Activated T-cell treated with anti-CD3 and anti-CD28 coated beads for 1 hour (primary cell): ENCODE data around the gene OR5K2.

Source experiments
- DNase-seq: peaks from one replicate; pipeline ENCODE4 v3.0.0-alpha.2; 2020; ENCODE audit warnings: low read depth

The OR5K2 gene

DNA sequence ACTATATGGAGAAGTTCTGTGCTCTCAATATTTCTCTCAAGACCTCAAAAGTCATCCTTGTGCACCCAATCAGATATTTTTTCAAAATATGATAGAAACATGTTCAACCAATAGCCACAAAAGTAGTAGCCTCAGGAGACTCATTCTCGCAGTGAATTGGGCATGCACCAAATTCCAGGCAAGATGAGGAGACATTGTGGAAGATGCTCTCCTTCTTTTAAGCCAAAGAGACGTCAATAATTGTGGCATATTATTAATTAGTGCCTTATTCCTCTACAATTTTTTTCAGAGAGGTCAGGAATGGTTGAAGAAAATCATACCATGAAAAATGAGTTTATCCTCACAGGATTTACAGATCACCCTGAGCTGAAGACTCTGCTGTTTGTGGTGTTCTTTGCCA lies at the start of gene OR5K2:
OR5K2 (plus strand) TSS at position 301 of the 400 bp plus-strand sequence; CDS start at position 301, 0 bp downstream.
- DNase-seq = no peak

DNA sequence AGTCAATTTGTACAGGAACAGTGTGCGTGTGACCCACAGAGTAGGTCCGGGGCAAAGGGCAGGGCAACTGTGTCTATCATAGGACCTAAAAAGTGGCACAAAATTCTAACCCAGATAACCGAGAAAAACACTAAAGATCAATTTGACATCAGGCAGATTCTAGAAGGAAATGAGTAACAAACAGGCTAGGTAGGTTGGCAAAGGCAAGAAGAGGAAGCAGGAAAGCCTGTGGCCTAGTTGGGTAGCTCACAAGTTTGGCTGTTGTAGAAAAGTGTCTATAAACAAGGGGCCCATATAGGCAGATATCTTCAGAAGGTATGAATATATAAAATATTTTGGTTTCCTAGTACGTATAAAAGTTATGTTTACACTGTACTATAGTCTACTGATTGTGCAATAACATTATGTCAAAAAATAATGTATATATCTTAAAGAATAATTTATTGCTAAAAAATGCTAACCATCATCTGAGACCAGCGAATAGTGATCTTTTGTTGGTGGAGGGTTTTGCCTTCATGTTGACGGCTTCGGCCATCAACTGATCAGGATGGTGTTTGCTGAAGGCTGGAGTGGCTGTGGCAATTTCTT lies 47.8 kb upstream of the OR5K2 start:
- no peak for DNase-seq

DNA sequence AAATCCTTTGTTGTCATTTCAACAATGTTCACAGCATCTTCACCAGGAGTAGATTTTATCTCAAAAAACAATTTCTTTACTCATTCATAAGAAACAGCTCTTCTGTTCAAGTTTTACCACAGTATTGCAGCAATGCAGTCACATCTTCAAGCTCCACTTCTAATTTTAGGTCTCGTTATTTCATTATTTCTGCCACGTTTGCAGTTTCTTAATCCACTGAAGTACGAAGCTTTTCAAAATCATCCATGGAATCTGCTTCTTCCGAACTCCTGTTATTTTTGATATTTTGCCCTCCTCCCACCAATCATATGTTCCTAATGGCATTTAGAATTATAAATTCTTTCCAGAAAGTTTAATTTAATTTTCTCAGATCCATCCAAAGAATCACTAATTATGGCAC lies 47.1 kb upstream of the OR5K2 start:
- DNase-seq = no peak

DNA sequence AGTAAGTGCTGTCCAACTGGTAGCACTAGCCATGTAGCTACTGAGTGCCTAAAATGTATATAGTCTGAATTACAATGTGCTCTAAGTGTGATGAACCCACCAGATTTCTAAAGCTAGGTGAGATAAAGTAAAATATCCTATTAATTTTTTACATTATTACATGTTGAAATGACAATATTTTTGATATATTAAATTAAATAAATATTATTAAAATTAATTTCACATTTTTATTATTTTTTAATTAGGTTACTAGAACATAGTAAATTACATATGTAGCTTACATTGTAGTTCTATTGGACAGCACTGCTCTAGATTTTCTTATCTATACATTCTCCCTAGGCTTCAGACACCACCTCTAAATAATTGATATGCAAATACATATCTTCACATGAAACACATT lies 43.7 kb upstream of the OR5K2 start:
- no peak for DNase-seq

DNA sequence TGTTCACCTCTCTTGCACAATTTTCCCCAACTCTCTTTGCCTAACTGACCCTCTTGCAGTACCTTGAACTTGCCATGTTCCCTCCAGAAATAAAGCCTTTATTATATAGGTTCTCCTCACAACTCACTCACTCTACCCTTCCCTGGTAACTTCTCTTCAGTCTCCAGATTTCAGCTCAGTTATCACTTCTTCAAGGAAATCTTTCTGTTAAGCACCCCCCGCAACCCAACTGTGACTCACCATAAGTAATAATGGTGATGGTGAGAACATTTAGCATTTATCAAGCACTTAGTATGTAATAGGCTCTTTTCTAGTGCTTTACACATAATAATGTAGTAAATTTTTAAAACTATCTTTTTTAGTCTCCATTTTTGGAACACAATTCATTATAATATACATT lies 42.6 kb upstream of the OR5K2 start:
- DNase-seq = no peak

DNA sequence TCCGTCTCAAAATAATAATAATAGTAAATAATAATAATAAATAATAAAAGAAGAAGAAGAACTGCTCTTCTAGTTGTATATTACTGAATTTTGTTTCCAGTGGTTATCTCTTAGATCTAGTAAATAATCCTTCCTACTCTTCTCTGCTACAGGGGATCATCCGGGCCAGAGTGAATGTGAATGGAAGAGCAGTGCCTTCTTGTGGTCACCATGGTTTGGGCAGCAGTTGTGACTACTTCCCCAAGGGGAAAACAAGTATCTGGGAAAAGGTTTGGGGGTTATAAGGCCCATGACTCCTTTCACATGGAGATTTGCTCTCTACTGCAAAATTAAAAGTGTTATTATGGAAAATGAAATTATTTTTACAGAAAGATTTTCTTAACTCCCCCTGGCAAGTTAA lies 39.9 kb upstream of the OR5K2 start:
- no peak for DNase-seq

DNA sequence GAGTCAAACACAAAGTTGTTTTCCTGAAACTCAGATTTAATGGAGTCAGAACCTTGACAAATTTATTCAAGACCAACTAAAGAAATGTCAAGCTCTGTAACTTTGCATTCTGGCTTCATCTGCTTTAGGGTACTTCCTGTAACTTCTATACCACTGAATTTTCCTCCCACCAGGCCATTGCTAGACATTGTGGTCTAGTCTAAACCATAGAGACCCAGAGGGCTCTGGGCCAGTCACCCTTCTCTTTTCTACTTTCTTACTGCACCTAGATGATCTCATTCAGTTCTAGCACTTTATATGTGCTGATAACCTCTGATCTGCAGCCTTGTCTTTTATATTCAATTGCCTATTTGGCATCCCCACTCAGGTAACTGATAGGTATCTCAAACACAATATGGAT lies 37.3 kb upstream of the OR5K2 start:
- DNase-seq = no peak

DNA sequence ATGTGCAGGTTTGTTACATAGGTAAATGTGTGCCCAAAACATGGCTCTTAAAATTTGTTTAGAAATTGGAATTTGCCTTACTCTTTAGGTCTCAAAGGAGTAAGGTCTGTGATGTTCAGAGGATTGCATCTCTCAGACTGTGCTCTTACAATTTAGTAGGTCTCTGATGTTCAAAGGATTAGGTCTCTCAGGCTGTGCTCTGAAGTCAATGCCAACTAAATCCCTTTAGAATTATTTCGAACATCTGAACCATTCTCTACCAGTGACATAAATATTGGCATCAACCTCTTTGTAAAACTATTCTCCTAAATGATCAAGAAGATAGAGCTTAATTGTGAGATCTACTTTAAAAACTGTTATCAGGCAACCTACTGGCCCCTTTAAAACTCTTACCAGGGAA lies 34.6 kb upstream of the OR5K2 start, which contains the start of gene OR5K1:
OR5K1 (plus strand) TSS at position 301 of the 400 bp plus-strand sequence. CDS start 6,376 bp downstream, outside the sequence.
- no peak for DNase-seq

DNA sequence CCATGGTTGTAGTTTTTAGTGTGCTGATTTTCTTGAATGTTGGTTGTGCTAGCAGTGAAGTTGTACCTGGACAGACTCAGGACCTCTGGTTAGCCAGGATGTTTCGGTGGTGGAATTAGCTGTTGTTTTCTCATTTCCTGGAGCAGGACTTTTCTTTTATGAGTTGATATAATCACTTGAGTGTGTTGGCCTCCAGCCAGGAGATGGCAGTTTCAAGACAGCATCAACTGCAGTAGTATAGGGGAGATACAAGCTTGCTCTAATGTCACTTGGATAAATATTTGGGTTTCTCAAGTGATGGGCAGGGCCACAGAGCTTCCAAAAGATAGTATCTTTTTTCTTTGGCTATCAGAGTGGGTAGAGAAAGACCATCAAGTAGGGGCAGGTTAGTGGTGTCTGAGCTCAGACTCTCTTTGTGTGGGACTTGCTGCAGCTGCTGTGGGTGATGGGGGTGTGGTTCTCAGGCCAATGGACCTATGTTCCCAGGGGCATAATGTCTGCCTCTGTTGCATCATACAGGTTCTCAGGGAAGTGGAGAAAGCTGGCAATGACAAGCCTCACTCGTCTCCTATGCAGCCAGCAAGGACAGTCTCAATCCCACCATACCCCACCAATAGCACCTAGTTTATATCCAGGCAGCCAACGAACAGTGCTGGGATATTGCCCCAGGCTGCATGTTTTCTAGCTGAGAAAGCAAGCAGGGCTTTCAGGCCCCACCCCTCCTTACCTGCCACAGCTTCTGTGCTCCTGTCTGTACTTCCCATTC lies 14.6 kb upstream of the OR5K2 start:
- DNase-seq = no peak

DNA sequence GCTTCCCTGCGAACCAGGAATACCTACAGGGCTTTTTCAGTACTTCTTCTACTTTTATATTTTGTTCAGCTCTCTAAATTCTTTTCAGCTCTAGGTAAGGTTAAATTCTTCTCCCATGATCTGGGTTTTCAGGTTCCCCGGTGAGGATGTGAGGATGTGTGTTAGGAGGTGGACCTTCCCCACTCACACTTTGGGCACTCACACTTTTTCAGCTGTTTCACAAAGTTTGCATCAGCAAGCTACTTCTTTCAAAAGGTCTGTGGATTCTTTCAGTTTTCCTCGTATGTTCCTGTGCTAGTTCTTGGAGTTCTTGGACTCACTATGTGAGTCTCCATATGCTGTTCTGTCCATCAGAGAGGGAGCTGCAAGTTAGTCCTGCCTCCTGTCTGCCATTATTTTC lies 13.9 kb upstream of the OR5K2 start:
- no peak for DNase-seq

DNA sequence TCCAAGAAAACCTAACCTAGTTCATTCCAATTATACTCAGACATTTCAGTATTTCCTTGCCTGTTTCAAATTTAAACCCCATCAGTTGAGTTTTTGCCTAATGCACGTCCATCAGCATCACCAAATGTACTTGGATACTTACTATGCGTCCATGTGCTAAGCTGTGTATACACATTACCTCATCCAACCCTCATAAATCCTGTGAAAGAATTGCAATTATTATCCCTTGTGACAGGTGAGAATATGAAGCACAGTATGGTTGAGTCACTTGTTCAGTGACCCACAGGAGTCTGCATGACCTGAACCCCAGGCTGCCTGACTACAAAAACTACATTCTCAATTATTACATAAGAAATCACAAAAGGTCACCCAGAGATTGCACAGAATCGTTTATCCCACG lies 2.5 kb downstream of the OR5K2 start:
- no peak for DNase-seq

DNA sequence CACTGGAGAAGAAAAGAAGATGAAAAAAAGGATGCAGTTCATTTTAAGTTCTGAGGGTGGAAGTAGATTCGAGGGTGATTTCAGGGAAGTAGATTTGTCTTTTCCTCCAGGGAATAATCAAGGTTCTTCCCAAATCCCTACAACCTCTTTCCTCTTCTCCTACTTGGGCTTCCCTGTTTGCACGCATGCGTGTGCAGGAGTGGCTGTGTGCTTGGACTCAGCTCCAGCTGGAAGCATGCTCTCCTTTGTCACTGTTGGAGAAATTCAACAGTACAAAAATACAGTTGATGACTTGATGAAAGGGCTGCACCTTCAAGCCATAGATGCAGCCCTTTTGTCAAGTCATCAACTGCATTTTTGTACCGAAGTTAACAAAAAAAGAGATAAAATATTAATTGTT lies 3.8 kb downstream of the OR5K2 start:
- DNase-seq = no peak

DNA sequence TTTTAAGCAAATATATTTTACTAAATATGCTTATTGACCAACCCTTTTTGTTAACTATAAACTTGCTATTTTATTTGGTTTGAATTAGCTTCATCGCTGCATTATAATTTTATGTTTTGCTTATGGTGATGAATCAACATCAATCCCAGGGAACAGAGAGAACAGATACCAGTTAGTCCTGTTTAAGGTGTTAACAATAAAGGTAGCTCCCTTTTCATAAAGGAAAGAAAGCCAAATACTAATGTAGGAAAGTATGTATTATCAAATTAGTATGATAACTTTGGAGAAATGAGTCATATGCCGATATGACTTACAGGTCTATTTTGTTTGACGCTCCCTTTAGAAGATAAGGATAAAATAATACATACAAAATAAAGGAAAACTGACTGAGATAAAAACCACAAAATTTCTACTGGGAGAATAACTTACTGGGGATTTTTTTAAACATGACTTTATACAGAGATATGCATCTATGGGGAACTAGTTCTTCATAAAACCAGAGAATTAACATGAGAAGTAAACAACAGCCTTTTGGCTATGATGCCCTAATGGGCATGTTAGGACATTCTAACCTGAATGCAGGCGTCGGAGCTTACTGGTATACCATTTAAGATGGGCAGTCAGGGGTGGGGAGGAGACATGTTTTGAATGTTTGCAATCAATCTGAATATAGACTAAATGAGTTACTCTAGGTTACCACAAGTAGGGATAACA lies 4.5 kb downstream of the OR5K2 start:
- no peak for DNase-seq

DNA sequence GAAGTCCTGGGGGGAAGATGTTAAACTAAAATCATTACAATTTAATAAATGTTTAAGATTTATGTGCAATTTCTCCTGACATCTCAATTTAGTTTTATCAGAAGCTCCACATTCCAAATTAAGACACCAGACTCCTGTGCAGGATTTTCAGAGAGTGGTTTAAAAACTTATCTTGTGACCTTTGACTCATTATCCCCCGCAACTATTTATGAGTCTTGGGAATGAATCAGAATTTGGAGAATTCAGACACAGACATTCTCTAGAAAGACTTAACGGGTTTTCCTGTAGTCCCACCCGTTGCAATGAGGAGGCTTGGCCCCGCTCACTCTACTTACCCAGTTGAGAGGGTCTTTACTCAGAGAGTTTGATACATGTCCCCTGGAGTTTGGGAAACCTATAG lies 7.1 kb downstream of the OR5K2 start:
- no peak for DNase-seq

DNA sequence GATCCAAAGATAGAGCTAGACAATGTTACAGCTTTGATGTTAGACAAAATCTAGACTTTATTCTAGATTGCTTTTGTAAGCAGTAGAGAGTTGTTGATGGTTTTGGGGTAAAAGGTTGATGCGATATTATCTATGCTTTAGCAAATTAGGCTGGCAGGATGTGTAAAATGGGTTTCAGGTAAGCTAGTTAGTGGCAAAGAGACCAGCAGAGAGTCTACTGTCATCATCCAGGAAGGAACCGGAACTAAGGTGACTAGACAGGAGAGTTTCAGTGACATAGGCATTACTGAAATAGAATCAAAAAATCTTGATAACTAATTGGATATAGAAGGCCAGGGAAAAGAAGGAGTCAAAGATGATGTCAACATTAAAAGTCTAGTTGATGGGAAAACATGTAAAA lies 11.1 kb downstream of the OR5K2 start:
- no peak for DNase-seq

DNA sequence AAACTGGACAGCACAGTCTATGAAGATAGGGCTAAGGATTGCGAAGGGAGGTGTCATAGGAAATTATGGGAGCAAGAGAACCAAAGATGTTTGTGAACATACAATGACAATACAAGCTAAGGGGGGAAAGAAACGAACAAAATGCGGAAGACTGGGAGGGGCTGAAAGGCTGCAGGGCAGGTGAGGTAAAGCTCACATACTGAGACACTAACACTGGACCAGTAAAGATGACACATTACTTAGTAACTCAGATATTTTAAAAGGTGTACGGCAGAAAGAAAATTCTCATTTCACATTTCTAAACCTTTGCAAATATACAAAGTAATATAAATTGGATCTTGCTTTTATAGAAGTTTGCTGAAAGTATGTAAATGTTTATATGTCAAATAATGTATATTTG lies 15.1 kb downstream of the OR5K2 start:
- no peak for DNase-seq

DNA sequence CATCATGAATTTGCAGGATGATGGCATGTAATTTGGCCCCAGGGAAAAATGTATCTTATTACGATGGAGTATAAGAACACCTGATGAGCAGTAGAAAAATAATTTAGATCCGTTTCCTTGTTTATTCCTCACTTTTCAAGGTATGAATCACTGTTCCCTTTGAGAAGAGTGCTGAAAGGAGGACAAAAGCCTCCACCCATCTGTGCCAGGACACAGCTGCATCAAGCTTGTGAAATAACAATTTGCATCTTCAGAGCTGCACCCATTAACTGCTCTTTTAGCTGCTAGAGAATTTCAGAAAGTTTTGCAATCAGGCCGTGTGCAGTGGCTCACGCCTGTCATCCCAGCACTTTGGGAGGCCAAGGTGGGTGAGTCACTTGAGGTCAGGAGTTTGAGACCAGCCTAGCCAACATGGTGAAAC lies 15.6 kb downstream of the OR5K2 start:
- no peak for DNase-seq

DNA sequence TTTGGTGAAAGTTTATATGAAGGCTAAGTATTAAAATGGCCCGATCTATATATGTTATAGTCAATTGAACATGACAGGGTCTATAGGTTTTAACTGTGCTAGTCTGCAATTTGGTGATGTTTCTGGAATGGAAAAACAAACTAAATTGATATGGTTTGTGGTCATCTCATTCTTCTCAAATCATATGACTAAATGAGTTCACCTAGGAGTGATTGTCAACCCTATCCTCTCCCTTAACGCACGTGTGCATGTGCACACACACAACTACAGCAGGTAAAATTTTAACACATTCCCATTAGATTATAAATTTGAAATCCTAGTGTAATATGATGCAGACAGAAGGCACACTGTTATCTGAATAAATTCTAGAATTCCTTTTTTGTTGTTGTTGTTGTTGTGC lies 16.3 kb downstream of the OR5K2 start:
- no peak for DNase-seq

DNA sequence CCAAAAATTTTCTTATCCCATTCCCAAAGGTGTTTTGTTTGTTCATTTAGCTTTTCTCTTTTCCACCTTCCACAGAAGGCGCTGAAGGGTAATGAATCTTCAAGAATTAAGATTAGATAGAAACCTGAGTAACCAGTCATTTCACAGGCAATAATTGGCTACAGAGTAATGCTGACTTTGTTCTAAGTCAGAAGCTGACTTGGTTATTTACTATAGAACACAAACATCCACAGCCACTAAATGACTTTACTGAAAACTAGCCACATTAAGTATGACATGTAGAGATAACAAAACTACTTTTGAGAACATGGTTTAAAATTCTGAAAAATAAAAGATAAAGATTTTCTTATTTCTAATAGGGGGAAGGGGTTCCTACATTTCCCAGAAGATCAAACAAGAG lies 17.5 kb downstream of the OR5K2 start:
- DNase-seq = no peak

DNA sequence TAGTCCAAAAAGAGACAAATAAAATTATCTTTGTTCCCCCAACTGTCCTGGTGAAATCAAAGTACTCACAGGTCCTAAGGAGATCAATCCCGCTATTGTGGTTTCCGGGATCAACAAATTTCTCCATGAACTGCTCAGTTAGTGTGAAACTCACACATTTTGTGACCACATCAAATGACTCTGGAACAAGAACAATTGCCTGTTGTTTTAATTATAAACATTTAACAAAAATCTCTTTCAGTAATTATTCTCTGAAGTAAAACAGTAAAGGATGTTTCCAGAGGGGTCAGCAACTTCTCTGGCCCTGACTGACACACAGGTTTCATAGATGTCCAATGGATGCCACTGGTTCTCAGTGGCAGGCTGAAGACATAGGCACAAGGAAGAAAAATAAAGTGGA lies 21.3 kb downstream of the OR5K2 start:
- DNase-seq = no peak

DNA sequence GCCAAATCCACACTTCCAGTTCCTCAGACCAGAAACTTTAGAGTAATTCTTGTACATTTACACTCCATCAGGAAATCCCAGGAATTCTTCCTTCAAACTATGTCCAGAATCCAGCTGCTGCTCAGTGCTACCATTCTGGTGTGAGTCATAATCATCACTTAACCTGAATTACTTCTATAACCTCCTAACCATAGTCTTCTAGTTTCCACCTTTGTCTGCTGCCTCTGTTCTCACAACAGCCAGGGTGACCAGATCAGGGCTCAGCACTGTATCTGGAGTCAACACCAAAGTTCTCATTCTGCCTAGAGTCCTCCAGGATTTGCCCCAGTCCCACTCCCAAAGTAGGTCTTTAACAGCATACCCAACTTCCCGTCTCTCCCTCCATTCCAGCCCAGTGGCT lies 21.9 kb downstream of the OR5K2 start:
- DNase-seq = no peak

DNA sequence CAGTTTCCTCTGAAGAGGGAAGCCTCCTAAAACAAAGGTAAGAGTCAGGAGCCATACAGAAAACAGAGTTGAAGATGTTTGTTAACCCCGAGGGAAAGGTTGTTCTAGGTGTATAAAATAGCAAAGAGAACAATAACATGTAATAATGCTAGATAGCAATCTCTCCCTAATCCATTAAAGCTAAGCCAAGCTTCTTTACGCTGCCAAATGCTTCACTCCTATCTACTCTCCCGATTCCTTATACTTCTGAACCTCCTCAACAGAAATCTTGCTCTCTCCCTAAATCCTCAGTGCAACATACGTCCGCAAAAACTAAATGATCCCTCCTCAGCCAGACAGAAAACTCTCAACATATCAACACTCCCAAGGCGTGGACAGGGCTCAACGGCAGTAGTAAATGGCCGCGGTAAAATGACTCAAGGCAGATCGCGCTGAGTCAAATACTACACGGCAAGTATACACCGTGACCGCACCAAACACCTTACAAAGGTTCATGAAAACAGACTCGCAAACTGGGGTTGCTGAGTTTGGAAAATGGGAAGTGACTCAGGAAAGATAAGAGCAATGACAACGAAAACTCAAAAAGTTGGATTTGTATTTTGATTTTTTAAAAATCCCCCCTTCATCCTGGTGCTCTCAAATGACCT lies 24.5 kb downstream of the OR5K2 start:
- peak; percentile 20 for DNase-seq
